ENCODE results near the gene DPYD. TPM values are rescaled to one million over a fixed set of nuclear protein-coding genes. Genes with fewer than 3 reads are reported as not detected.

The DPYD gene
- total RNA-seq, 1 donor from 2014 or later = 56.1 TPM

DNA sequence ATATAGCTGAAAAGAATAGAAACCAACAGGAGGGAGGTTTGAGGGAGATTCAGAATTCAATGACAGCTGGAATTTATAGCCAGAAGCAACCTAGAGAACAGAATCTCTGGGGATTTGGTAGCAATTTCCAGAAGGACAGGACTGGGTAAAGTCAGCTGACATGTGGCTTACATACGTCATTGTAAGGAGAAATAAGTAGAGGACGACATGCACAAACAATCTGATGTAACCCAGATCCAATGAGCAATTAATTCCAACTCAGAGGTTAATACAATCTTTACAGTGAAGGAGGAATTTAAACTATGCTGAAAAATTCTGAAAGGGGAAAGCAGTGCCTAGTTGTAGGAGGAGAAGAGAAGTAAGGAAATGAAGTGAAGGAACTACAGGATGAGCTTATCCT, 815.3 kb downstream of the DPYD start:
- intact Hi-C loops (cut with micrococcal nuclease) = no loop called here

DNA sequence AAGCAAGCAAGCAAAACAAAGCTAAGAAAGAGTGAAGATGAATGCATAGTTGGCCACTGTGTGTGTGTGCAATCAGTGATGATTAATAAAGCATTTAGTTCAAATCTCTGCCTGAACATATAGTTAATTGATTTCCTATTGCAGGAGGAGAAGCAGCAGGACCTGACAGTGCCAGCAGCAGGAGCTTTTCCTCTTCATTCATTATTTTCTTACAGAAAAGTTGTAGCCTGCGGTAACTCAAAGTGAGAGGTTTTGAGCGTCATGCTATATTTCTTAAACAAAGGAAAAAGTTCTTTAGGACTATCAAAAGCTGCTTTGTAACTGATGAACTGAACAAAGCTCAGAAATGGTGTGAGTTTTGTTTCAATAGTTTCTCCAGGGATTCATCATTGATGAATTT, 819.3 kb downstream of the DPYD start:
- intact Hi-C loops (cut with micrococcal nuclease) = no loop called here

DNA sequence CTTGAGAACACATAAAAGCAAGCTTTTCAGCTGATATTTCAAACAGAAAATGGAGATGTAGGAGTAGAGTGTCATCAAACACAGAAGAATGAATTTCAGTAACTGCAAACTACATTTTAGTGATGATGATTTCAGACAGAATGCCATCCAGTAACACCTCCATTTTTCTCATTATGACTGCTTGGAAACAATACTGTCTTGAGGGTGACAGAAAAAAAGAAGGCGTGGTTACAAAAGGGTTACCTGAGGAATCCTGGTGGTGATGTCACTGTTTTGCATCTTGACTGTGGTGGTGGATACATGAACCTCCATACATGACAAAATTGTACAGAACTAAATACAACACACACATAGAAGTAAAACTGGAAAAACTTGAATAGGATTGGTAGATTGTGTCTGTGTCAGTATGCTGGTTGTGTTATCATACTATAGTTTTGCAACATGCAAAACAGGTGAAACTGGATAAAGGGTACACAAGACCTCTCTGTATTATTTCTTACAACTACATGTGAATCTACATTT, 823.4 kb downstream of the DPYD start:
- intact Hi-C loops (cut with micrococcal nuclease) = no loop called here

GRCh38 chr1:97095764-97096163, 825.1 kb downstream of the DPYD start:
- intact Hi-C loops (cut with micrococcal nuclease) = no loop called here

DNA sequence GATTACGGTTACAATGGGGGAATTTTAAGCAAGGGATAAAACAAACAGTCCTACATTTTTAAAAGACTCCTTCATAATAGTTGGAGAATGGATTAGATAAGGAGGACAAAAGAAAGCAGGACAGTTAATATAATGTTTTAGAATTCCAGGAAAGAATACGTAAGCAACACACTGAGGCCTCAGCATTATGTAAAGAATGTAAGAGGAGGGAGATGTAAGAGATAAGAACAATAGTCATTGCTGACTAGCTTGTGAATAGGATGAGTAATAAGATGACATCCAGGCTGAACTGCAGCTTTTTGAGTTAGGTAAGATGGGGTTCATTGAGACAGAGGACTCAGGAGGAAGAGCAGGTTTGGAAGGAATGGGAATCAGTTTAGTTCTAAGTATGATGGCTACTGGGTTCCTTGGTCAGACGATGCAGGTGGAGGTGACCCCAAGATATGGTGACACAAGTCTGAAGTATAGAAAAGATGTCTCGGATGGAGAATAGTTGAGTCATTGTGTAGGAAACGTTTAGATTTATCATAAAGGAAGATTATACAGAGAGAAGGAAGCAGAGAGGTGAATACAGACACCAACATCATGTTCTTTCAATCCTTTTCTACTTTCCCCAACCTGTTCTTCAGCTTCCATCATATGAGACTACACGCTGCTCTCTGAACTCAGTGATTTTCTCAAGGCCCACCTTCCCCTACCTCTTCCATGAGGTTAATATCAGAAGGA, 826.4 kb downstream of the DPYD start:
- intact Hi-C loops (cut with micrococcal nuclease) = no loop called here

DNA sequence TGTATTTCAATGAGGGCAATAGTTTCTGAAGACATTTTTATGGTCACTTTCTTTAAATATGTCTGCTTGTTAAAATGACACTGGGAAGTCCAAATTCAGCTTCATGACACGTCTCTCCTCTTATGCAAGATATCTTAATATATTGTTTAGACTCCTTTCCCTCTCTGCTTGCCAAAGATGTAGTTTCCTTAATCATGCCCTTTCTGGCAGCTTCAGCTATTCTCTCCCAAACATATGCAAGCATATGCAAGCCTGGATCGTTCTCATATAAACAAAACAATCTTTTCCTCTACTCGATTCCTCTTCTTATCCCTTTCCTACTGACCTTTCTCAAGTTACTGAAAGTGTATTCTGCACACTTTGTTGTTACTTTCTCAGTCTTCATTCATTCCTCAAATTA, 827.1 kb downstream of the DPYD start:
- intact Hi-C loops (cut with micrococcal nuclease) = no loop called here

- intact Hi-C loops (cut with micrococcal nuclease) = no loop called here
Observed at GRCh38 chr1:97092824-97093223, 828.0 kb downstream of the DPYD start.

GRCh38 chr1:97091679-97092078, 829.2 kb downstream of the DPYD start:
- intact Hi-C loops (cut with micrococcal nuclease) = no loop called here

GRCh38 chr1:97091263-97091662, 829.6 kb downstream of the DPYD start:
- intact Hi-C loops (cut with micrococcal nuclease) = no loop called here

- intact Hi-C loops (cut with micrococcal nuclease) = no loop called here
Observed at GRCh38 chr1:97090725-97091124, 830.1 kb downstream of the DPYD start.

DNA sequence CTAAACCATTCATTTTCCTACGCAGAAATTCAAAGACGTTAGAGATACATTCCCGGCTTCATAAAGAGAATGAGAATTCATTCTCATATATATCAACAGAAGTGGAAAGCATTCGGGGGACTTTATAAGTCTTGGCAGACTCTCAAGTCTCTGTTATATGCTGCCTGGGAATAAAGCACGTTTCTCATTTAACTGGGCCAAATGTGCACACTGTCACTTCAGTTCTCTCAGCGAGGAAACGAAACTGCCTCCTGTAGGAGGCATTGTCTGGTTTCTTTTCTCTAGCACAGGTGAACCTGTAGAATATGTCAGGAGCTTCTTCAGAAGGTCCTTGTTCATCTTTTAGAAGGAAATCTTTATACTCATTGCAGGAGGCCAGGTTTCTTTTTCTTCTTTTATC, 831.7 kb downstream of the DPYD start:
- intact Hi-C loops (cut with micrococcal nuclease) = no loop called here

DNA sequence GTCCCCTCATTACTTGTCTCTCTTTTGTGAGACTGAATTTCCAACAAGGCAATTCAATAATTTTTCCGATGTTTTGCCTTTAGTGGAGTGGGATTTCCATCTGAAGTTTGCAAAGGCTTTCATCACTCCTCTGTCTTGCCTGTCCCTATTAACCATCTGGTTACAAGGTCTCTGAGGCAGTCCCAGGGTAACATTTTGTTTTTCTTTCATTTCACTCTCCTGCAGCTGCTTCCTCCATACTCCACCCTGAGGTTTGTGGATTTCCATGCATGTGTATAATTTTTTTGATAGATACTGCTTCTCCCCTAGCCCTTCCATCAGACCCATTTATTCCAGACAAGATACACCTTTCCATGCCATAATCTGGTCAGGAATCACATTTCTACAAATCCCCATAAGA, 832.4 kb downstream of the DPYD start:
- intact Hi-C loops (cut with micrococcal nuclease) = no loop called here

DNA sequence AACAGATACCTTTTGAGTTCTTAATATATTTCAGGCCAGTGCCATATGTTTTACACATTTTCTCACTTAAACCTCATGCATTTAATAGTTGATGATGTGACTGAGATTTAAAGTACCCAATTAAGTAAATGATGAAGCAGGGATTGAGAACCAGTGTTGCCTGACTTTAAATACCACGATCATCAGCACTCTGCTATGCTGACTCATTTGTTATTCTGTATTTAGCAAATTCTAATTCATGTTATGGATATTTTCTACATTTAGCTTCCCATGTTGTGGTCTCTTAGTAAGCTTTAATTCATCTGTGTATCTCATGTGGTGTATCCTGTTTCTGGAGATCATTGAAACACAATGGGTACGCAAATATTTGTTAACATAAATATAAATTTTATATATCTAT, 836.3 kb downstream of the DPYD start:
- intact Hi-C loops (cut with micrococcal nuclease) = no loop called here

DNA sequence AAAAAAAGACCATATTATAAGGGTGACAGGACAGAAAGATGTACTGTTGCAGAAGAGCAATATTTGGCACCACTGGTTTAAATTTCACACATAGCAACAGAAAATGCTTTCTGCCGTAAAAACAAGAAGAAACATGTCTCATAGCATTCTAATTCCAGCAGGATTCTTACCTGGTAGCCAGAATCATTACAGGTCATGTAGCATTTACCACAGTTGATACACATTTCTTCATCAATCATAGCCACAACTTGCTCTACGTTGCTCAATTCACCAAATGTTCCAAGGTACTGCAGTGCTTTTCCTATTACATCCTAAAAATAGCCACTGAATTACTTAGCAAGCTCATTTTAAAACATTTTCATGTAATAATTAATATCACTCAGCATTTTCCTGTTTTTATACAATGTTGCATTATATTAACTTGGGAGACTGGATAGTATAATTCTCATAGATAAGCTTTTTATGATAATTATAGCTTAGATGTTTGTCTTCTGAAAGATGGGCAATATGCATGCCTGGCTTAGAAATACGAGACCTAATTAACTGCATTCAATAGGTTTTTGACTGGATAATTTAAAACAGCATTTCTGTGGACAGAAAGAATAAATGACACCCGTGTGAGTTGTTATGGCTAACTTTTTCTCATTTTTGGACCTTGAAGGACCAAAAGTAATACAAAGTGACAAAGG, 838.5 kb downstream of the DPYD start:
- intact Hi-C loops (cut with micrococcal nuclease) = no loop called here

- intact Hi-C loops (cut with micrococcal nuclease) = no loop called here
Observed at GRCh38 chr1:97078872-97079271, 842.0 kb downstream of the DPYD start.

DNA sequence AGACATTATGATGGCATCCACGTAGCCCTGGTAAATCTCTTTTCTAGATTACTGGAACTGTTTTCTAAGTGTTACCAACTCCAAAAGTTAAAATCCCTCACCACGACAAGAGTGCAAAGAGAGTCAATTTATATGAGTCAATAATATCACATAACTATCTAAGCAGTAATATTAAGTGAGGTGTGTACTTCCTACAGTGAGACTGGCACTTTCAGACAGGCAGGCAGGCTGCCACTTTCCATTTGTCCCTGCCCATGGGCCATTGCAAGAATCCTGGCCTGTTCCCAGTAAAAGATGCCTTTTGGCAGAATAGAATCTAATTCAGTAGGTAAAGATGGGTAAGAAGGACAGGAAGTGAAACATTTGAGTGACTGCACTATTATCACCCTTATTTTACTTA, 843.6 kb downstream of the DPYD start:
- intact Hi-C loops (cut with micrococcal nuclease) = no loop called here

GRCh38 chr1:97074771-97075170, 846.1 kb downstream of the DPYD start:
- intact Hi-C loops (cut with micrococcal nuclease) = no loop called here

GRCh38 chr1:97073936-97074335, 846.9 kb downstream of the DPYD start:
- intact Hi-C loops (cut with micrococcal nuclease) = no loop called here

DNA sequence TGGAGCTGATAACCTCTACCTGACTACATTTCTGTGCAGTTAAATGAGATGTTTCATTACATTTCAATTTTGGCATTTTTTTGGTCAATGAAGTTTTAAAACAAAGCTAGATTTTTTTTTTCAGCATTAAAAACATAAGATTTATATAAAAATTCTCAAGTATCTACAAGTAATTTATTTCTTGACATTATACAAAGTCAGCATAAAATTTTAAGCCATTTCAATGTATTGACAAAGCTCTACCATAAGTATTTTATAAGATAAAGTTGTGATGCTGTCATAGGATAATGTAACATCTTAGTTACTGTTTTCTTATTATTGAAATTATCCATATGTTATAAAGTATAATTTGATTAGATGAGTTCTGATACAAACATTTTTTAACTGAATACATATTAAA, 847.7 kb downstream of the DPYD start:
- intact Hi-C loops (cut with micrococcal nuclease) = no loop called here

DNA sequence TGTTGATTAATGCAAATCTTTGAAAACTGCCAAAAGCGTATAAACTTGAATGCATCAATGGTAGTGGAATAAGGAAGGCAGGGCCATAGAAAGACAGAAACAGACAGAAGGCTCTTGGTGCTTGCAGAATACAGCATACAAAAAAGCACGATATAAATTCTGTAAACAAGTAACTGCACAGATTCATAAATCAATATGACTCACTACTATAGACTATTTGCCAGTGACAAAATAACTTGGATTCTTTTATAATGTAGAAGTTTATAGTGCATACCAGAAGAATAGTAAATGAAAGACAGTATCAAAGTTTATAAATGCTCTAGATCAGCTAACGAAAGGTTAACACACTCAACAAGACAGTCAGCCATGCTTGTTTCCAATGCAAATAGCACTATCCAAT, 849.7 kb downstream of the DPYD start:
- intact Hi-C loops (cut with micrococcal nuclease) = no loop called here

DNA sequence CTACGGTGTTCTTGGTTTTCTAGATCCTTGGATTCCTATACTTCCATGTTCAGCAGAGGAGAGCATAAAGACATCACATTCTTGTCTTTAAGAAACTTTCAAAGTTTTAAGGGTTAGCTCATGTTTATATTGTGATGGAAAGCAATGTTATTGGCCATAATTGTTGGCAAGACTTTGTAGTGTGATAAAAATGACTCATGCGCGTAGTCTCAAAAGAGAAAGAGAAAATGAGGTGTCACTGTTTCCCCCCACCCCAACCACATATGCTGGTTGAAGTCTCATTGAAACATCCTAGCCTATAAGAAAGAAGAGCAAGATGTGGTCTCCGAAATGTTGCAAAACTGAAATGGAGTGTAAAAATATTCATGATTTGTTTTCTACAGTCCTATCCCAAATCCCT, 850.5 kb downstream of the DPYD start:
- intact Hi-C loops (cut with micrococcal nuclease) = no loop called here

DNA sequence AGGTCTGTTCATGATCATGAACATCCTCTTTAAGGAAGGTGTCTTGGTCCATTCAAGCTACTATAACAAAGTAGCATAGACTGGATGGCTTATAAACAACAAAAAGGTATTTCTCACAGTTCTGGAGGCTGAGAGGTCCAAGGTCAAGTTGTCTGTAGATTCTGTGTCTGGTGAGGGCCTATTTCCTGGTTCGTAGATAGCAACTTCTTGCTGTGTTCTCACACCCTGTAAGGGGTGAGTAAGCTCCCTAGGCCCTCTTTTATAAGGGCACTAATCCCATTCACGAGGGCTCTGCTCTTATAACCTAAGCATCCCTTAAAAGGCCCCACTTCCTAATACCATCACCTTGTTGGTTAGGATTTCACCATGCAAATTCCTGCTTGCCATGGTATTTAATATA, 851.5 kb downstream of the DPYD start:
- intact Hi-C loops (cut with micrococcal nuclease) = no loop called here

GRCh38 chr1:97066860-97067259, 854.0 kb downstream of the DPYD start:
- intact Hi-C loops (cut with micrococcal nuclease) = no loop called here
